NCI-H2107 (cell line): ENCODE results near the gene MESP2.

Source experiments
- DNase-seq: peaks from one replicate; lab custom pipeline; 2025; lab: John Stamatoyannopoulos, UW

The MESP2 gene

GRCh38 chr15:89776274-89777072, at the start of gene MESP2:
MESP2 (plus strand) TSS chr15:89776332; CDS start chr15:89776358, 26 bp downstream.
- no peak for DNase-seq

GRCh38 chr15:89728254-89728653, 47.9 kb upstream of the MESP2 start:
- no peak for DNase-seq

- DNase-seq: no peak
Observed at GRCh38 chr15:89731275-89731674, 44.9 kb upstream of the MESP2 start.

- no peak for DNase-seq
Observed at GRCh38 chr15:89732451-89733172, 43.5 kb upstream of the MESP2 start.

- DNase-seq: no peak
Observed at GRCh38 chr15:89735773-89736172, 40.4 kb upstream of the MESP2 start.

- no peak for DNase-seq
Observed at GRCh38 chr15:89740137-89740536, 36.0 kb upstream of the MESP2 start.

- DNase-seq: no peak
Observed at GRCh38 chr15:89743011-89743410, 33.1 kb upstream of the MESP2 start.

GRCh38 chr15:89743594-89743993, 32.5 kb upstream of the MESP2 start:
- no peak for DNase-seq

- no peak for DNase-seq
Observed at GRCh38 chr15:89745131-89745530, 31.0 kb upstream of the MESP2 start.

- DNase-seq: no peak
Observed at GRCh38 chr15:89745768-89746167, 30.4 kb upstream of the MESP2 start.

GRCh38 chr15:89746386-89746780, 29.7 kb upstream of the MESP2 start:
- no peak for DNase-seq

GRCh38 chr15:89747708-89748682, 28.1 kb upstream of the MESP2 start:
- DNase-seq: no peak

GRCh38 chr15:89749054-89749453, 27.1 kb upstream of the MESP2 start:
- DNase-seq: no peak

GRCh38 chr15:89749526-89749925, 26.6 kb upstream of the MESP2 start:
- DNase-seq: no peak

- no peak for DNase-seq
Observed at GRCh38 chr15:89749951-89750559, 26.1 kb upstream of the MESP2 start.

GRCh38 chr15:89750560-89751542, 25.3 kb upstream of the MESP2 start, which contains the start of gene MESP1:
MESP1 (minus strand) TSS chr15:89751249; CDS start chr15:89751231, 18 bp downstream.
- peak; percentile 72 for DNase-seq

- no peak for DNase-seq
Observed at GRCh38 chr15:89751748-89752147, 24.4 kb upstream of the MESP2 start.

- no peak for DNase-seq
Observed at GRCh38 chr15:89753855-89754254, 22.3 kb upstream of the MESP2 start.

GRCh38 chr15:89754361-89755154, 21.6 kb upstream of the MESP2 start:
- DNase-seq: no peak

- no peak for DNase-seq
Observed at GRCh38 chr15:89755701-89756100, 20.4 kb upstream of the MESP2 start.
